Thyroid gland (tissue), 4 donors: ENCODE results near the gene POPDC3. TPM values are rescaled to one million over a fixed set of nuclear protein-coding genes. Genes with fewer than 3 reads are reported as not detected.

Experiments used
- DNase-seq, 2 donors: peaks; one replicate each; pipeline ENCODE4 v3.0.0-alpha.2; 2019
- H3K27ac ChIP-seq, 3 donors: fragments of 200-600 bp; sonication (generic); 1 replicate in 2 of 3; 2 replicates in 1 of 3; pipeline ENCODE4 v1.5.1; 2016 to 2019; ENCODE audit warnings: mild to moderate bottlenecking in 1 of 3, moderate library complexity in 1 of 3
- H3K27me3 ChIP-seq: fragments of 200-600 bp; sonication (generic); one replicate; pipeline ENCODE4 v1.5.1; 2019
- H3K36me3 ChIP-seq, 2 donors: fragments of 200-600 bp; sonication (generic); one replicate each; pipeline ENCODE4 v1.5.1; 2016 to 2019
- H3K4me1 ChIP-seq, 2 donors: fragments of 200-600 bp; sonication (generic); one replicate each; pipeline ENCODE4 v1.5.1; 2017 to 2019
- H3K4me3 ChIP-seq, 3 donors: fragments of 200-600 bp; sonication (generic); replicated peaks in 1 of 3; 1 replicate in 2 of 3; 2 replicates in 1 of 3; pipeline ENCODE4 v1.5.1; 2016; ENCODE audit warnings: mild to moderate bottlenecking in 1 of 3
- H3K9me3 ChIP-seq: fragments of 200-600 bp; sonication (generic); one replicate; pipeline ENCODE4 v1.5.1; 2017
- CTCF ChIP-seq, 6 experiments: fragments of 200-600 bp in 3 of 6; fragments of 450-650 bp in 3 of 6; sonication (generic) in 3 of 6; IDR thresholded peaks; one replicate each; pipeline ENCODE4 v1.5.1; 2016 to 2019; ENCODE audit warnings: antibody characterized with exemption in 6 of 6, mild to moderate bottlenecking in 2 of 6, inconsistent platforms in 1 of 6, moderate library complexity in 1 of 6
- POLR2A ChIP-seq, 2 donors: fragments of 450-650 bp; IDR thresholded peaks; one replicate each; pipeline ENCODE4 v1.6.1; 2017; ENCODE audit warnings: antibody characterized with exemption in 2 of 2, mild to moderate bottlenecking in 2 of 2, moderate library complexity in 1 of 2
- WGBS, 2 donors: methylation state at CpG; one replicate each; pipeline ENCODE4 v1.1.5; 2017; 5-methylcytosine and 5-hydroxymethylcytosine counted together
- intact Hi-C: fragments of 100-400 bp; cut with DNase I; formaldehyde crosslinking; loops from one replicate; pipeline ENCODE4 v1.15.1; 2023
- total RNA-seq, 4 donors: library from RNA; depleted of rRNA; stranded (reverse); fragments of >200 nt; gene quantifications; one replicate each; pipeline ENCODE4 v1.2.3, GENCODE V29; 2016

The POPDC3 gene
- total RNA-seq, 4 donors from 2014 or later = 0.33 TPM; not detected in 3

- intact Hi-C loops = no loop called here
- Histone ChIP-seq H3K27ac (no peak overlapping the region), H3K4me1 (no peaks in the 10 kb centered on the region), H3K27me3 (no peaks in the 10 kb centered on the region), H3K4me3 (no peak overlapping the region), H3K9me3 (no peaks in the 10 kb centered on the region), H3K36me3 (no peaks in the 10 kb centered on the region)
- TF ChIP-seq CTCF (IDR thresholded peaks at IDR 0.05) (no peak), POLR2A (IDR thresholded peaks at IDR 0.05) (no peak)
- no peak for DNase-seq
Observed at GRCh38 chr6:105152880-105153279, 26.9 kb downstream of the POPDC3 start.

GRCh38 chr6:105151644-105152043 is 28.2 kb downstream of the POPDC3 start:
- H3K9me3 ChIP-seq = no peaks in the 10 kb centered on the region
- intact Hi-C loops = no loop called here
- DNase-seq = no peak
- TF ChIP-seq POLR2A (IDR thresholded peaks at IDR 0.05) (no peak), CTCF (IDR thresholded peaks at IDR 0.05) (no peak)
- H3K4me3 ChIP-seq = no peak overlapping the region
- no peaks in the 10 kb centered on the region for H3K36me3 ChIP-seq
- H3K27ac ChIP-seq = no peak overlapping the region
- H3K4me1 ChIP-seq = no peaks in the 10 kb centered on the region
- no peaks in the 10 kb centered on the region for H3K27me3 ChIP-seq

GRCh38 chr6:105138141-105138540 is 41.7 kb downstream of the POPDC3 start:
- 96% methylated on average over 2 of the region's 2 CpGs for WGBS, 2 donors

GRCh38 chr6:105137388-105137787 is 42.4 kb downstream of the POPDC3 start:
- Histone ChIP-seq H3K27me3 (no peaks in the 10 kb centered on the region), H3K36me3 (no peaks in the 10 kb centered on the region), H3K4me1 (no peaks in the 10 kb centered on the region), H3K4me3 (peak overlapping the region in 2 of 3 donors; percentile 47 to 86), H3K27ac (peak overlapping the region in 1 of 3 donors; percentile 58), H3K9me3 (no peaks in the 10 kb centered on the region)
- peak; percentile 6 to 12 for DNase-seq
- intact Hi-C loops = no loop called here
- TF ChIP-seq CTCF (IDR thresholded peaks at IDR 0.05) (no peak), POLR2A (IDR thresholded peaks at IDR 0.05) (no peak)
- 3% methylated on average over 29 to 32 of the region's 32 CpGs for WGBS, 2 donors

More at GRCh38 chr6:105138141-105138540, 41.7 kb downstream of the POPDC3 start:
- no peaks in the 10 kb centered on the region for H3K36me3 ChIP-seq
- H3K27ac ChIP-seq = no peak overlapping the region
- H3K4me1 ChIP-seq = no peaks in the 10 kb centered on the region
- no peak overlapping the region for H3K4me3 ChIP-seq
- H3K9me3 ChIP-seq = no peaks in the 10 kb centered on the region
- intact Hi-C loops = no loop called here
- no peak for DNase-seq
- no peaks in the 10 kb centered on the region for H3K27me3 ChIP-seq
- no peak for TF ChIP-seq POLR2A (IDR thresholded peaks at IDR 0.05)
- no peak for TF ChIP-seq CTCF (IDR thresholded peaks at IDR 0.05)

GRCh38 chr6:105136431-105137350 is 43.1 kb downstream of the POPDC3 start:
- H3K4me1 ChIP-seq = no peaks in the 10 kb centered on the region
- WGBS, 2 donors = 6% methylated on average over 7 of the region's 122 CpGs; no CpG with 5 or more reads in 1 of the 2 donors
- H3K9me3 ChIP-seq = no peaks in the 10 kb centered on the region
- no peaks in the 10 kb centered on the region for H3K36me3 ChIP-seq
- H3K27me3 ChIP-seq = no peaks in the 10 kb centered on the region
- H3K4me3 ChIP-seq = peak overlapping the region; percentile 68 to 86 (median 86)
- peak; percentile 40 to 43 for DNase-seq
- H3K27ac ChIP-seq = peak overlapping the region in 2 of 3 donors; percentile 13 to 58
- peak in 1 of 2 donors; percentile 23 for TF ChIP-seq POLR2A (IDR thresholded peaks at IDR 0.05)
- TF ChIP-seq CTCF (IDR thresholded peaks at IDR 0.05) = peak in 3 of 6 experiments; percentile 15 to 21 (median 21)
- intact Hi-C loops = no loop called here
